PC-3 (cell line): ENCODE measurements around the gene VILL.

Source experiments
- CTCF ChIP-seq: fragments of 300-600 bp; sonication (generic); conservative IDR thresholded peaks from 2 replicates; pipeline ENCODE4 v1.5.1; 2017; ENCODE audit warnings: antibody characterized with exemption, low read depth, mild to moderate bottlenecking, low read length
- EZH2 ChIP-seq: fragments of 300-600 bp; sonication (generic); IDR thresholded peaks from one replicate; pipeline ENCODE4 v1.6.1; 2017; ENCODE audit warnings: antibody characterized with exemption, mild to moderate bottlenecking, low read length; ENCODE audit not compliant: unreplicated experiment
- EZH2phosphoT487 ChIP-seq: fragments of 300-600 bp; sonication (generic); IDR thresholded peaks from 2 replicates; pipeline ENCODE4 v1.6.1; 2018; ENCODE audit warnings: mild to moderate bottlenecking, antibody characterized with exemption, low read length, borderline replicate concordance

DNA sequence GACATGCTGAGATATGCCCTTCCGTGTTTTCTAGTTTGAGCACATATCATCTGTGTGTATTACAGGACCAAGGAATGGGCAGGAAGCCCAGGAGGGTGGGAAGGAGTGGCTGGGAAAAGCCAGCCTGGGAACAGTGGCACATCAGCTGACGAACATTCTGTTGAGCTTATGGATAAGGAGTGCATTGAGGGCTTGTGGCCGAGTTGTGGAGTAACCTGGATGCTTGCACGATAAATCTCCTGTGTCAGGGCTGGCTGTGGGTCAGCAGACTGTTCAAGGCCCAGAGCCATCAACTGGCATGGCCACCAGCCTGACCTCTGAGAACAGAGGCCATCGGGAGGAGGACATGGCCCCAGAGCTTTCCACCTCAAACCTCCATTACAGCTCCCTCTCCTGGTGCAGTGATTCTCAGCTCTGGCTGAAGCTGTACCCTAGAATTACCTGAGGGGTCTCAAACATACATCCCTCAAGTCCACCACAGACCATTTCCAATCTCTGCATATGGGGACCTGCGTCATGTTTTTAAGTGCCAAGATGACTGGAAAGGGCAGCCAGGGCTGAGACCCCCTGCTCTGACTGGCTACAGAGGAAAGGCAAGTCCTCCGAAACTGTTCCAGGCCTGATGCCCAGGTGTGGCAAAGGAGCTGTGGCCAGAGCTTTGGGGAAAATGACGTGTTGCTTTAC is 4.8 kb upstream of the VILL start:
- TF ChIP-seq CTCF, result no peak; the same call in 1 of the 2 replicates
- no peak for TF ChIP-seq EZH2
- no peak for TF ChIP-seq EZH2phosphoT487
